ENCODE data around the gene GNAI2.

The GNAI2 gene

GRCh38 chr3:50287262-50287661 is 51.3 kb downstream of the GNAI2 start:
- in situ Hi-C loops (cut with MboI; ENCODE audit: low sequenced_read_pairs, unreplicated experiment), result no loop called here
- no peak for DNase-seq (ENCODE audit: low spot score)
- no peak for TF ChIP-seq CTCF (IDR thresholded peaks at IDR 0.05; ENCODE audit: borderline replicate concordance, control extremely low read depth, extremely low read depth, insufficient read depth, missing control alignments)

- no peak for TF ChIP-seq CTCF (IDR thresholded peaks at IDR 0.05; ENCODE audit: borderline replicate concordance, control extremely low read depth, extremely low read depth, insufficient read depth, missing control alignments)
- in situ Hi-C loops (cut with MboI; ENCODE audit: low sequenced_read_pairs, unreplicated experiment), result no loop called here
- no peak for DNase-seq (ENCODE audit: low spot score)
Observed at GRCh38 chr3:50288387-50289007, 52.5 kb downstream of the GNAI2 start.

- DNase-seq (ENCODE audit: low spot score), result no peak
- in situ Hi-C loops (cut with MboI; ENCODE audit: low sequenced_read_pairs, unreplicated experiment), result no loop called here
- no peak for TF ChIP-seq CTCF (IDR thresholded peaks at IDR 0.05; ENCODE audit: borderline replicate concordance, control extremely low read depth, extremely low read depth, insufficient read depth, missing control alignments)
Observed at GRCh38 chr3:50289130-50289529, 53.1 kb downstream of the GNAI2 start.

GRCh38 chr3:50290161-50290641 is 54.2 kb downstream of the GNAI2 start:
- no peak for DNase-seq (ENCODE audit: low spot score)
- no peak for TF ChIP-seq CTCF (IDR thresholded peaks at IDR 0.05; ENCODE audit: borderline replicate concordance, control extremely low read depth, extremely low read depth, insufficient read depth, missing control alignments)
- in situ Hi-C loops (cut with MboI; ENCODE audit: low sequenced_read_pairs, unreplicated experiment), result no loop called here

- in situ Hi-C loops (cut with MboI; ENCODE audit: low sequenced_read_pairs, unreplicated experiment), result no loop called here
- peak; percentile 97 for DNase-seq (ENCODE audit: low spot score)
- no peak for TF ChIP-seq CTCF (IDR thresholded peaks at IDR 0.05; ENCODE audit: borderline replicate concordance, control extremely low read depth, extremely low read depth, insufficient read depth, missing control alignments)
Observed at GRCh38 chr3:50292159-50293078, 56.4 kb downstream of the GNAI2 start, which contains the start of gene IFRD2. Gene IFRD2 (minus strand): TSS chr3:50292429. CDS start chr3:50292274, 155 bp downstream.

- DNase-seq (ENCODE audit: low spot score), result no peak
- in situ Hi-C loops (cut with MboI; ENCODE audit: low sequenced_read_pairs, unreplicated experiment), result no loop called here
- TF ChIP-seq CTCF (IDR thresholded peaks at IDR 0.05; ENCODE audit: borderline replicate concordance, control extremely low read depth, extremely low read depth, insufficient read depth, missing control alignments), result no peak
Observed at GRCh38 chr3:50293079-50293801, 57.2 kb downstream of the GNAI2 start.
